SK-N-SH treated with all-trans-retinoic acid at 6 μM for 48 hours (cell line): ENCODE measurements around the gene THRB.

Source experiments
- ARNTL ChIP-seq: fragments of 450-650 bp; formaldehyde crosslinking; IDR thresholded peaks from 2 replicates; pipeline ENCODE4 v1.5.0; 2020; ENCODE audit warnings: low read depth, mild to moderate bottlenecking, moderate library complexity, borderline replicate concordance
- BACH2 ChIP-seq: fragments of 250-450 bp; sonication (Bioruptor Pico); IDR thresholded peaks from 2 replicates; pipeline ENCODE4 v1.9.0; 2021; ENCODE audit warnings: mild to moderate bottlenecking, borderline replicate concordance
- CREB5 ChIP-seq: fragments of 250-450 bp; sonication (Bioruptor Pico); IDR thresholded peaks from 2 replicates; pipeline ENCODE4 v1.5.1; 2020; ENCODE audit warnings: low read depth, mild to moderate bottlenecking, moderate library complexity
- CSDC2 ChIP-seq: fragments of 250-450 bp; sonication (Bioruptor Pico); IDR thresholded peaks from 2 replicates; pipeline ENCODE4 v1.5.0; 2020; ENCODE audit warnings: mild to moderate bottlenecking, moderate library complexity
- ESRRG ChIP-seq: fragments of 250-450 bp; sonication (Bioruptor Pico); IDR thresholded peaks from 2 replicates; pipeline ENCODE4 v1.6.1; 2021; ENCODE audit warnings: mild to moderate bottlenecking
- ISL1 ChIP-seq: fragments of 250-450 bp; sonication (Bioruptor Pico); IDR thresholded peaks from 2 replicates; pipeline ENCODE4 v2.1.2; 2022; ENCODE audit warnings: mild to moderate bottlenecking, moderate library complexity
- POU6F1 ChIP-seq: fragments of 250-450 bp; sonication (Bioruptor Pico); IDR thresholded peaks from 2 replicates; pipeline ENCODE4 v1.8.0; 2021; ENCODE audit warnings: low read depth, mild to moderate bottlenecking, moderate library complexity, borderline replicate concordance
- TSHZ2 ChIP-seq: fragments of 250-450 bp; sonication (Bioruptor Pico); IDR thresholded peaks from 2 replicates; pipeline ENCODE4 v1.5.0; 2020; ENCODE audit warnings: mild to moderate bottlenecking, moderate library complexity
- ZC3H10 ChIP-seq: fragments of 250-450 bp; sonication (Bioruptor Pico); IDR thresholded peaks from 2 replicates; pipeline ENCODE4 v1.5.1; 2021; ENCODE audit warnings: mild to moderate bottlenecking, moderate library complexity
- ZFP30 ChIP-seq: fragments of 450-650 bp; formaldehyde crosslinking; IDR thresholded peaks from 2 replicates; pipeline ENCODE4 v1.5.0; 2022; ENCODE audit warnings: mild to moderate bottlenecking, moderate library complexity
- ZNF565 ChIP-seq: fragments of 450-650 bp; formaldehyde crosslinking; conservative IDR thresholded peaks from 2 replicates; pipeline ENCODE4 v1.5.0; 2020; ENCODE audit warnings: low read depth, mild to moderate bottlenecking, moderate library complexity
- ZNF70 ChIP-seq: fragments of 450-650 bp; formaldehyde crosslinking; IDR thresholded peaks from 2 replicates; pipeline ENCODE4 v1.5.0; 2020; ENCODE audit warnings: mild to moderate bottlenecking, moderate library complexity
- ZNF8 ChIP-seq: fragments of 450-650 bp; formaldehyde crosslinking; IDR thresholded peaks from 2 replicates; pipeline ENCODE4 v1.5.0; 2020; ENCODE audit warnings: mild to moderate bottlenecking, moderate library complexity

GRCh38 chr3:24394754-24395153, 99.9 kb downstream of the THRB start:
- TF ChIP-seq CREB5 (CRISPR knock-in tag) (no peak), CSDC2 (no peak), ZNF70 (CRISPR knock-in tag) (no peak), ZNF8 (CRISPR knock-in tag) (no peak), ARNTL (CRISPR knock-in tag) (no peak), ZC3H10 (CRISPR knock-in tag) (no peak), POU6F1 (CRISPR knock-in tag) (no peak), BACH2 (no peak), ZFP30 (CRISPR knock-in tag) (no peak), ZNF565 (CRISPR knock-in tag) (no peak), TSHZ2 (CRISPR knock-in tag) (no peak), ESRRG (no peak), ISL1 (CRISPR knock-in tag) (no peak)
